Cardiac septum (tissue), 1 donor: ENCODE results near the gene SLC25A34. TPM values are rescaled to one million over a fixed set of nuclear protein-coding genes. Genes with fewer than 3 reads are reported as not detected.
A peak's percentile ranks its signal among the peaks of the same experiment; 100 is the strongest.

Experiments
- DNase-seq: peaks from one replicate; pipeline ENCODE4 v3.0.0-alpha.2; 2020; ENCODE audit warnings: low spot score
- intact Hi-C: fragments of 100-400 bp; cut with DNase I; formaldehyde crosslinking; loops from one replicate; pipeline ENCODE4 v1.14.0; 2022
- total RNA-seq: library from RNA; stranded (reverse); fragmentation: NEBNext Ultra II Directional; extraction: Animal tissue kit (Norgen Biotek cat#: 25700); gene quantifications from one replicate; pipeline ENCODE4 v1.2.1, GENCODE V29; 2021
- donor health status: DM: no; HTN: no; CAD: no.

The SLC25A34 gene
- total RNA-seq, 1 donor from 2014 or later: 2.9 TPM

DNA sequence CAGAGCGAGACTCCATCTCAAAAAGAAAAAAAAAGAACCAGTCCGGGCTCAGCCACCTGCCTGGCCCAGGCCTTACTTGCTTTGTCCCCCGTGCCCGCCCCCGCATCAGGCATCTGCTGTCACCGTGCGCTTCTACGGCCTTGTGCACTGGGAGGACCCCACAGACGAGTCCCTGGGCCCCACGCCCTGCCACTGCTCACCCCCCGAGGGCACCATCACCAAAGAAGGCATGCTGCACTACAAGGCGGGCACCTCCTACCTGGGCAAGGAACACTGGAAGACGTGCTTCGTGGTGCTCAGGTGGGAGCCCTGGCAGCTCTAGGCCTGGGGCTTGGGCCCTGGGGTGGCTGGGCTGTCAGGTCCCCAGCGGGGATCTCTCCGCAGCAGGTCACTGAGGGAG lies 5.6 kb upstream of the SLC25A34 start:
- intact Hi-C loops: no loop called here
- DNase-seq: no peak

- DNase-seq: no peak
- intact Hi-C loops: no loop called here
These were observed 5.1 kb upstream of the SLC25A34 start for GRCh38 chr1:15730936-15731335.

- no peak for DNase-seq
- intact Hi-C loops: no loop called here
These were observed 4.0 kb upstream of the SLC25A34 start for GRCh38 chr1:15731735-15732685.

DNA sequence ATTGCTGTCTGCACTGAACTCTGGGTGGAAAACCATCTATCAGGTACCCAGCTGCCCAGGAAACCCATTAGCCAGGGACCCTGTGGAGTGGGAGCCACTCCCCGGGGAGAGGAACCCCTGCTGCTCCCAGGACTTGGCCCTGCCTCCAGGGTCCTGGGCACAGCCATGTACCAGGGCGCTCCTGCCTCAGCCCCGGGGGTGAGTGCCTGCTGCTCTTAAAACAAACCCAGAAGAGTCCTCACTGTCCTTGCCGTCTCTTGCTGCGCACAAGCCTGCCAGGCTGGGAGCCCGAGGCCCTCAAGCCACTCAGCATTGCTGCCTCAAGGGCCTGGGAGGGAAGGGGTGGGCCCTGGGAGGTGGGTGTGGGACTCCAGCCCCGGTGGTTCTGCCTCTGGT lies 3.4 kb upstream of the SLC25A34 start:
- intact Hi-C loops: no loop called here
- no peak for DNase-seq

DNA sequence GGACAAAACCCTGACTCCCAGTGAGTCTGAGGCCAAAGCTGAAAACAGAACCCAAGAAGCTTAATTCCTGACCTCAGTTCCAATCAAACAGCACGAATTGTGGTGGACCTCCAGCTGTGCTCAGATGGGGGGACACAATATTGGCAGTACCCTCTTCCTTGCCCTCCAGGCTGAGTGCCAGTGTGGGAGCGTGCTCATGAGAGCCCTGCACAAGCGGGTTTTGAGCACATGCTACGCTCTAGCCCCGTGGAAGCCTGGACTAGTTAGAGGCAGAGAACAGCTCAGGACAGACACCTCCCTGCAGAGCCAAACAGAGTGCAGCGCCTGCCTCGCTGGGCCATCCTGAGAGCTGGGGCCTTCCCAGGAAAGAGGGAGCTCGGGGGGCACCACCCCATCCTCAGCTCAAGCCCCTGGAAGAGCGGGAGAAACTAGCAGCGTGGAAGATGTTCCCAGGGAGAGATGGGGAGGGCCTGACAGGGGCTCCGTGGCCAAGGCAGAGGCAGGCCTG lies 2.8 kb upstream of the SLC25A34 start:
- intact Hi-C loops: no loop called here
- no peak for DNase-seq

- no peak for DNase-seq
- intact Hi-C loops: no loop called here
These were observed 2.3 kb upstream of the SLC25A34 start for GRCh38 chr1:15733726-15734226.

- DNase-seq: no peak
- intact Hi-C loops: no loop called here
These were observed 1.8 kb upstream of the SLC25A34 start for GRCh38 chr1:15734296-15734695.

- DNase-seq: no peak
- intact Hi-C loops: loop anchor here (5.0 kb wide), 1 partner anchor 78 kb away; a partner anchor contains a TSS
These were observed 1.2 kb upstream of the SLC25A34 start for GRCh38 chr1:15734901-15735300.

DNA sequence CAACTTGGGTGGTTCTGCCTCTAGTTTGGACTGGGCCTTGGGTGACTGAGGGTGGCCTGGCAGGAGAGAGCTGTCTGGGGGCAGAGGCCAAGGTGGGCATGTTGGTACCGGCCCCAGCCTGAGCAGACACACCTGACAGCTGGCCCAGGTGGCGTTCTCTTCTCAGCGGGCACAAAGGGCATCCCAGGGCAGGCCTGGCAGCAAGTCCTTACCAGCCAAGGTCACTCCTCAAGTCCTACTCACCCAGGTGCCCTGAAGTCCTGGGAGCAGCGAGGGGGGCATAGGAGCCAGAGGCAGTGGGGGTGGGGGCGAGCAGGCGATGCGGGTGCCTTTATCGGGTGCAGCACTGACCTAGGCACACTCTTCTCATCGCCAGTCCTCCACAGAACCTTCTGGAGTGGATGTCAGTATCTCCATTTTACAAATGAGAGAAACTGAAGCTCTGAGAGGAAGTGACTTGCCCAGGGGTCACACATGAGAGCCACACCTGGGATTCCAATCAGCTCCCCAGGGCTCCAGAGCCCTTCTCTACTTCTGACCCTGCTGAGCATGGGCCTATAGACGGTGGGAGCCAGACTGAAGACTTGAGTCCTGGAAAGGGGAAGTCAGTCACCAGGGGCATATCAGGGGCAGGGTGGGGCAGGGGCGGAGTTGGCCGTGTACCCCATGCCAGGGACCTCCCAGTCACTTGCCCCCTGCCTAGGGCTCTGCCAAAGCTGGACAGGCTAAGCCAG lies 587 bp upstream of the SLC25A34 start:
- intact Hi-C loops: loop anchor here (5.0 kb wide), 1 partner anchor 78 kb away; a partner anchor contains a TSS
- DNase-seq: no peak

- DNase-seq: no peak
- intact Hi-C loops: loop anchor here (5.0 kb wide), 1 partner anchor 80 kb away; a partner anchor contains a TSS
These were observed 819 bp downstream of the SLC25A34 start for GRCh38 chr1:15736892-15737261.

- no peak for DNase-seq
- intact Hi-C loops: loop anchor here (5.0 kb wide), 1 partner anchor 80 kb away; a partner anchor contains a TSS
These were observed 1.6 kb downstream of the SLC25A34 start for GRCh38 chr1:15737324-15738319.

DNA sequence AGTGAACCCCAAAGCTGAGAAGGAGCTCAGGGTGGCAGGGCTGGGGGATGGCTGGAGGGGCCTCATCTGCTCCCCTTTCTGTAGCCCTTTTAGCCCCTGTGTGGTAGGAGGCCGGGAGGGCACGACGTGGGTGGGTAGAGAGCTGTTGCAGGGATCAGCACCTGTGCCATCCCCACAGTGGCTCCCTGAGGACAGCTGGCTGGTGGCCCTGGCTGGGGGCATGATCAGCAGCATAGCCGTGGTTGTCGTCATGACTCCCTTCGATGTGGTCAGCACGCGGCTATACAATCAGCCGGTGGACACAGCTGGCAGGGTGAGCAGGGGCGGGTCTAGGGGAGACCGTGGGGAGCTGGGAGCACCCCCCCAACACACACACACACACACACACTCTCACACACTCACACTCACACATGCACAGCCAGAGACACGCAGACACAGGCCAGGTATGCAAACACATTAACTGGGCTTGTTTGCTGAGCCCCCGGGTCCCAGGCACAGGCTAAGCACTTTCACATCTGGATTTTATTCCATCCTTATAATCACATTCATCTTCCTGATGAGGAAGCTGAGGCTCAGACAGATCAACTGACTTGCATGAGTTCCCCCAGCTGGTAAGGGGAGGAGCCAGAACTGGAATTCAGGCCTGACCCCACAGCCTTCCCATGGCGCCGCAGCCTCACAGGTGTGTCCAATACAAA lies 2.5 kb downstream of the SLC25A34 start:
- no peak for DNase-seq
- intact Hi-C loops: loop anchor here (5.0 kb wide), 1 partner anchor 81 kb away; a partner anchor contains a TSS

GRCh38 chr1:15739259-15739658 lies 3.2 kb downstream of the SLC25A34 start:
- no peak for DNase-seq
- intact Hi-C loops: loop anchor here (5.0 kb wide), 1 partner anchor 82 kb away; a partner anchor contains a TSS

DNA sequence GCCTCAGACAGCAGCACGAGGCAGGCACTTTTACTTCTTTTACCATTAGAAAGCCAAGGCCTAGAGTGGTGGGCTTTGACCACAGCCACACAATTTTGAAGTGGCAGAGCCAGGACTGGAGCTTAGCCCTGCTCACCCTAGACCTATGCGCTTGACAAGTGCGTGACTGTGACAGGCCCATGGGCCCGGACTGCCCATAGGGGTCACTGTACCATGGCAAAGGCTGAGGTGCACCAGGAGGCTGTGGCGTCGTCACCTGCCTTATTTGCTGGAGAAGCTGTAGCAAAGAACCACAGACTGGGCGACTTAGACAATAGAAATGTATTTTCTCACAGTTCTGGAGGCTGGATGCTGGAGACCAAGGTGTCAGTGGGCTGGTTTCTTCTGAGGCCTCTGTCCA lies 3.7 kb downstream of the SLC25A34 start:
- no peak for DNase-seq
- intact Hi-C loops: loop anchor here (5.0 kb wide), 2 partner anchors 82 to 142 kb away; a partner anchor contains a TSS

GRCh38 chr1:15740924-15741850 lies 5.1 kb downstream of the SLC25A34 start:
- intact Hi-C loops: loop anchor here (5.0 kb wide), 1 partner anchor 144 kb away; no protein-coding TSS in a partner anchor
- peak; percentile 88 for DNase-seq

DNA sequence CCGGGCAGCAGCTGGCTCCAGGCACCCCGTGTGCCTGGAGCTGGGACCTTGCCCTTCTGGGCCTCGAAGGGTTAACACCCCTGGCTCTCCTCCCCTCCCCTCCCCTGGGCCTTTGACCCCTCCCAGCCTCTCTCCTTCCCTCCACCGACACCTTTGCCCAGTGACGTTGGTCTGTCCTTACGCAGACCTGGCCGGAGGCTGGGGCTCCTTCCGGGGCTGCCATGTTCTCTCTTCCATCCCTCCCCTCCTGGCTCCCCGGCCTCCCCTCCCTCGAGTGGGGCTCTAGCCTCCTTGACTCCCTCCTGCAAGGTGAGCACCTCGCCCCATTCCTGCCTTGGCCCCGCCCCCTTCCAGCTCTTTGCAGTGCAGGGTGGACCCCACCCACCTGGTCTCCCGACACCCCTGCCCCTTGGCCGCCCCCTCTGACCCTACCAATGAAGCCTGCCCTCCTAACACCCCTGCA lies 6.3 kb downstream of the SLC25A34 start, which contains the start of gene TMEM82:
Gene TMEM82 (plus strand): TSS at position 161 of the 463 bp plus-strand sequence. CDS start 61 bp downstream, at position 222.
- intact Hi-C loops: loop anchor here (5.0 kb wide), 1 partner anchor 145 kb away; no protein-coding TSS in a partner anchor
- no peak for DNase-seq
